Neural progenitor cell (in vitro differentiated cells): ENCODE results near the gene JAKMIP2.

Experiments
- CTCF ChIP-seq: fragments of 200-600 bp; sonication (generic); IDR thresholded peaks from 2 replicates; pipeline ENCODE4 v1.5.1; 2017; ENCODE audit warnings: antibody characterized with exemption, mild to moderate bottlenecking
- EZH2 ChIP-seq: fragments of 200-600 bp; sonication (generic); IDR thresholded peaks from 2 replicates; pipeline ENCODE4 v1.6.1; 2017; ENCODE audit warnings: antibody characterized with exemption, mild to moderate bottlenecking, moderate library complexity
- EZH2phosphoT487 ChIP-seq: fragments of 200-600 bp; sonication (generic); IDR thresholded peaks from 2 replicates; pipeline ENCODE4 v1.6.1; 2017; ENCODE audit warnings: antibody characterized with exemption

- TF ChIP-seq CTCF (no peak), EZH2phosphoT487 (no peak), EZH2 (no peak)
Measured at GRCh38 chr5:147673266-147673665, 109.3 kb downstream of the JAKMIP2 start.
